NOMO-1 (cell line): ENCODE data around the gene TRAF3IP3.

Experiments used
- DNase-seq, 2 experiments: peaks; one replicate each; lab custom pipeline; 2025; ENCODE audit not compliant: unreplicated experiment in 2 of 2; lab: John Stamatoyannopoulos, UW

The TRAF3IP3 gene

GRCh38 chr1:209823143-209824041 is 67.5 kb downstream of the TRAF3IP3 start:
- DNase-seq, result peak; percentile 54 to 61

GRCh38 chr1:209825591-209826434 is 70.0 kb downstream of the TRAF3IP3 start:
- DNase-seq, result no peak

GRCh38 chr1:209827384-209828262 is 71.8 kb downstream of the TRAF3IP3 start, which contains the start of gene UTP25:
UTP25 (plus strand) TSS chr1:209827972; CDS start chr1:209828064, 92 bp downstream.
- DNase-seq, result peak; percentile 91 to 96

- DNase-seq, result no peak
Observed at GRCh38 chr1:209829716-209830115, 73.9 kb downstream of the TRAF3IP3 start.

- no peak for DNase-seq
Observed at GRCh38 chr1:209830722-209831121, 74.9 kb downstream of the TRAF3IP3 start.

- DNase-seq, result no peak
Observed at GRCh38 chr1:209831615-209832014, 75.8 kb downstream of the TRAF3IP3 start.
